A549 (cell line): ENCODE measurements around the gene LCP1. TPM values are rescaled to one million over a fixed set of nuclear protein-coding genes. Genes with fewer than 3 reads are reported as not detected.

Experiments
- ATAC-seq, 2 experiments: fragments of 200-7000 bp in 1 of 2; fragments of >200 bp in 1 of 2; cut with Nextera tagmentation in 1 of 2; cut with Tn5 transposase in 1 of 2; 3 replicates each; pipeline versions ENCODE4 v1.8.0 to v1.9.1; 2018 to 2020; ENCODE audit warnings: mild to moderate bottlenecking in 1 of 2, moderate library complexity in 1 of 2
- CTCF ChIA-PET: fragments of 300-600 bp; sonication (Branson Sonifier 250); formaldehyde crosslinking; extraction: SDS; loops from one replicate; lab custom pipeline; 2021; ENCODE audit warnings: antibody characterized with exemption, inconsistent platforms; lab: Yijun Ruan, JAX
- POLR2A ChIA-PET: fragments of 350-600 bp; formaldehyde crosslinking; extraction: SDS; loops from one replicate; lab custom pipeline; 2021; ENCODE audit warnings: antibody characterized with exemption, inconsistent platforms; lab: Yijun Ruan, JAX
- DNase-seq, 2 experiments: peaks; one replicate each; pipeline versions ENCODE4 v3.0.0 to v3.0.0-alpha.2; 2011 to 2016; ENCODE audit warnings: low read depth in 1 of 2, low spot score in 1 of 2
- FAIRE-seq: peaks from 2 replicates; lab custom pipeline; 2011; peaks lifted over from hg19 to GRCh38; lab: Jason Lieb, UNC
- H3K27ac ChIP-seq, 2 experiments: fragments of >200 bp; sonication (Bioruptor Twin); formaldehyde crosslinking; 3 replicates each; pipeline ENCODE4 v1.5.1; 2016 to 2017
- H3K4me1 ChIP-seq: fragments of >200 bp; sonication (Bioruptor Twin); formaldehyde crosslinking; 3 replicates; pipeline ENCODE4 v1.6.1; 2016
- H3K4me2 ChIP-seq: fragments of >200 bp; sonication (Bioruptor Twin); formaldehyde crosslinking; 3 replicates; pipeline ENCODE4 v1.6.1; 2016
- H3K4me3 ChIP-seq: fragments of >200 bp; sonication (Bioruptor Twin); formaldehyde crosslinking; 3 replicates; pipeline ENCODE4 v1.5.1; 2016
- H3K9me3 ChIP-seq: fragments of >200 bp; sonication (Bioruptor Twin); formaldehyde crosslinking; 3 replicates; pipeline ENCODE4 v1.6.1; 2016
- CBX8 ChIP-seq: fragments of 200-600 bp; sonication (generic); IDR thresholded peaks from 2 replicates; pipeline ENCODE4 v1.6.1; 2016
- CEBPB ChIP-seq, 2 experiments: fragments of >200 bp in 1 of 2; sonication (Bioruptor Twin) in 1 of 2; formaldehyde crosslinking in 1 of 2; IDR thresholded peaks; 2 replicates each; pipeline ENCODE4 v1.6.1; 2012 to 2016
- EHMT2 ChIP-seq: fragments of 200-600 bp; sonication (generic); IDR thresholded peaks from 2 replicates; pipeline ENCODE4 v1.6.1; 2016; ENCODE audit warnings: antibody characterized with exemption, low read depth, mild to moderate bottlenecking, moderate library complexity
- FOSL2 ChIP-seq, 2 experiments: fragments of 450-650 bp in 1 of 2; fragments of >200 bp in 1 of 2; sonication (Bioruptor Twin) in 1 of 2; formaldehyde crosslinking; IDR thresholded peaks; 2 replicates each; pipeline versions ENCODE4 v1.5.0 to v1.6.1; 2016 to 2020; ENCODE audit warnings: mild to moderate bottlenecking in 1 of 2, moderate library complexity in 1 of 2
- GATA3 ChIP-seq: IDR thresholded peaks from 2 replicates; pipeline ENCODE4 v1.6.1; 2012; ENCODE audit warnings: borderline replicate concordance
- HOXB13 ChIP-seq: fragments of 250-450 bp; sonication (Bioruptor Pico); IDR thresholded peaks from 2 replicates; pipeline ENCODE4 v1.5.0; 2020; ENCODE audit warnings: low read depth, mild to moderate bottlenecking, moderate library complexity
- HOXB5 ChIP-seq: fragments of 250-450 bp; sonication (Bioruptor Pico); IDR thresholded peaks from 2 replicates; pipeline ENCODE4 v1.5.0; 2020; ENCODE audit warnings: mild to moderate bottlenecking, moderate library complexity
- JUN ChIP-seq, 2 experiments: fragments of >200 bp; sonication (Bioruptor Twin); formaldehyde crosslinking; IDR thresholded peaks; 2 replicates in 1 of 2; 3 replicates in 1 of 2; pipeline ENCODE4 v1.6.1; 2016 to 2017
- KDM1A ChIP-seq: fragments of 200-600 bp; sonication (generic); IDR thresholded peaks from 2 replicates; pipeline ENCODE4 v1.6.1; 2016; ENCODE audit warnings: low read depth, mild to moderate bottlenecking
- MAX ChIP-seq: IDR thresholded peaks from 2 replicates; pipeline ENCODE4 v1.6.1; 2012
- MAZ ChIP-seq: fragments of 150-350 bp; IDR thresholded peaks from 2 replicates; pipeline ENCODE4 v1.6.1; 2014; ENCODE audit warnings: antibody characterized with exemption, low read depth, low read length, borderline replicate concordance
- MYC ChIP-seq: IDR thresholded peaks from 2 replicates; pipeline ENCODE4 v1.6.1; 2012; ENCODE audit warnings: mild to moderate bottlenecking, inconsistent platforms, low read length, improper control_type of control experiment, borderline replicate concordance
- NFE2L2 ChIP-seq: fragments of 150-350 bp; conservative IDR thresholded peaks from 2 replicates; pipeline ENCODE4 v1.6.1; 2014; ENCODE audit warnings: low read length
- NPAS2 ChIP-seq: fragments of 250-450 bp; sonication (Bioruptor Pico); IDR thresholded peaks from 2 replicates; pipeline ENCODE4 v1.8.0; 2022; ENCODE audit warnings: mild to moderate bottlenecking, moderate library complexity, borderline replicate concordance
- POLR2A ChIP-seq: IDR thresholded peaks from 2 replicates; pipeline ENCODE4 v1.6.1; 2012; ENCODE audit warnings: mild to moderate bottlenecking, low read length
- POLR2AphosphoS2 ChIP-seq: conservative IDR thresholded peaks from 2 replicates; pipeline ENCODE4 v1.6.1; 2012; ENCODE audit warnings: low read length, improper control_type of control experiment, inconsistent platforms
- RARB ChIP-seq: fragments of 250-450 bp; sonication (Bioruptor Pico); IDR thresholded peaks from 2 replicates; pipeline ENCODE4 v1.8.0; 2021; ENCODE audit warnings: mild to moderate bottlenecking, moderate library complexity
- RCOR1 ChIP-seq: fragments of 150-350 bp; IDR thresholded peaks from 2 replicates; pipeline ENCODE4 v1.6.1; 2014; ENCODE audit warnings: antibody characterized with exemption, low read length, low read depth
- TFCP2L1 ChIP-seq: fragments of 250-450 bp; sonication (Bioruptor Pico); IDR thresholded peaks from 2 replicates; pipeline ENCODE4 v1.5.0; 2021; ENCODE audit warnings: mild to moderate bottlenecking
- TP53 ChIP-seq: fragments of 250-450 bp; sonication (Bioruptor Pico); IDR thresholded peaks from 2 replicates; pipeline ENCODE4 v1.5.0; 2021; ENCODE audit warnings: mild to moderate bottlenecking, moderate library complexity
- ZC3H11A ChIP-seq: fragments of 450-650 bp; IDR thresholded peaks from 2 replicates; pipeline ENCODE4 v1.6.1; 2014; ENCODE audit warnings: antibody characterized with exemption, mild to moderate bottlenecking
- ZSCAN20 ChIP-seq: fragments of 250-450 bp; sonication (Bioruptor Pico); IDR thresholded peaks from 2 replicates; pipeline ENCODE4 v1.8.0; 2022; ENCODE audit warnings: mild to moderate bottlenecking, moderate library complexity
- WGBS: methylation state at CpG from one replicate; pipeline ENCODE4 v1.1.6; 2017; ENCODE audit errors: missing lambda C conversion rate; 5-methylcytosine and 5-hydroxymethylcytosine counted together
- polyA plus RNA-seq, 4 experiments: library from polyadenylated mRNA; depleted of rRNA in 3 of 4; stranded (reverse); fragments of >200 nt; fragmentation: RNase III in 1 of 4; extraction: RNeasy Plus Mini Kit Qiagen cat#74134 plus additional on column Dnase treatment in 1 of 4; gene quantifications; 2 replicates in 3 of 4; 3 replicates in 1 of 4; pipeline ENCODE4 v1.2.3, GENCODE V29; 2011 to 2017

The LCP1 gene
- polyA plus RNA-seq, 2 of the 4 experiments (the other 2 are of a cell fraction): 0.09 to 0.19 TPM

DNA sequence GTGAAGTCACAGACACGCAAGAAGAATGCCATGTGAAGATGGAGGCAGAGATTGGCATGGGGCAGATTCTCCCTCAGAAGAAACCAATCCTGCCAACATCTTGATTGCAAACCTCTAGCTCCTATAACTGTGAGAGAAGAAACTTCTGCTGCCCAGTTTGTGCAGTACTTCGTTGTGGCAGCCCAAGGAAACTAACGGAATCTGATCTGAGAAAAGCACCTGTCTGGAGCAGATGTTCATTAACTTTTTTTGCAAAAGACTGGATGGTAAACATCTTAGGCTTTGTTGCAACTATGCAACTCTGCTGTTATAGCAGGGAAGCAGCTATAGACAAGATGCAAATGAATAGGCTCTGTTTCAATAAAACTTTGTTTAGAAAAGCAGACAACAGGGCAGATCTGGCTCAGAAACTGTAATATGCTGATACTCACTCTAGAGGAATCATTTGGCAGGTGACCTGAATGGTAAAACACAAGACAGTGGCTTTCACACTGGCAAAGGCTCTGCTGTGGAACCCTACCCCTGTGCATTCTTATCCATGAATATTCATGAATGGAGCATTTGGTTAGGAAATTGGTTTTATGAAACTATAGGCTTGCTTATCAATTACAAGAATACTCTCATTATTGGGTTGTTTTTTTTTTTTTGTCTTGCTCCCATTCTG lies 51.9 kb downstream of the LCP1 start:
- H3K4me2 ChIP-seq: no peak overlapping the region
- no peak for ATAC-seq
- TF ChIP-seq NFE2L2 (no peak), TFCP2L1 (CRISPR knock-in tag) (no peak), RARB (CRISPR knock-in tag) (no peak), HOXB5 (CRISPR knock-in tag) (no peak), ZSCAN20 (no peak)
- no peaks in the 10 kb centered on the region for H3K4me1 ChIP-seq
- ChIA-PET CTCF (interaction anchor here (1.1 kb wide), 1 partner anchor 12 kb away, joined by 4 read pairs; no protein-coding TSS in a partner anchor), POLR2A (no interaction called here)
- H3K4me3 ChIP-seq: no peak overlapping the region
- H3K9me3 ChIP-seq: no peaks in the 10 kb centered on the region
- WGBS: 44% methylated on average over 3 of the region's 3 CpGs
- no peak for FAIRE-seq
- no peak for DNase-seq
- no peak overlapping the region for H3K27ac ChIP-seq

DNA sequence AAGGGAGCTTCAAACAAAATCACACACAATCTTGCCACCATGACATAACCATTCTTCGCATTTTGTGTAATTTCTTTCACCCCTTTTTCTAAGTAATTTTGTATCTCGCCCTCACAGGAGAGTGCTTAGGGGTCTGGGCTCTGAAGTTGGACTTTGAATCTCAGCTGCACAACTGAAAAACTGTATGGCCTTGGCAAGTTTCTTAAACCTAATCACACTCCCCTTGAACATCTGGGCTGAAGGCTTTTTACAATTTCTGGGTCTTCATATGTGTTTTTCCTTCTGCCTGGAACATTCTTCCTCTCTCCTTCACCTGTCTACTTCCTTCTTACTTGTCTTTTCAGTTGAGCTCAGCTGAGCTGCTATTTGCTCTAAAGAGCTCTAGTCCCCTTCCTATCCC lies 52.9 kb downstream of the LCP1 start:
- ATAC-seq (no peak), DNase-seq (no peak), FAIRE-seq (no peak)
- ChIA-PET POLR2A (no interaction called here), CTCF (interaction anchor here (4.2 kb wide), 1 partner anchor 506 kb away, joined by 22 read pairs; no protein-coding TSS in a partner anchor)
- Histone ChIP-seq H3K4me1 (no peaks in the 10 kb centered on the region), H3K27ac (no peak overlapping the region), H3K4me2 (no peak overlapping the region), H3K9me3 (no peaks in the 10 kb centered on the region), H3K4me3 (no peak overlapping the region)
- 28% methylated on average over 2 of the region's 2 CpGs for WGBS
- no peak for TF ChIP-seq TP53
- no peak for TF ChIP-seq KDM1A
- no peak for TF ChIP-seq CBX8
- no peak for TF ChIP-seq MYC
- TF ChIP-seq POLR2AphosphoS2: no peak
- TF ChIP-seq ZSCAN20: no peak
- no peak for TF ChIP-seq HOXB13
- TF ChIP-seq MAZ: no peak
- no peak for TF ChIP-seq FOSL2 (IDR thresholded peaks at IDR 0.05)
- no peak for TF ChIP-seq FOSL2 (CRISPR knock-in tag; IDR thresholded peaks at IDR 0.05)
- no peak for TF ChIP-seq NPAS2 (CRISPR knock-in tag)
- no peak for TF ChIP-seq EHMT2
- TF ChIP-seq GATA3: no peak
- TF ChIP-seq NFE2L2: no peak
- TF ChIP-seq POLR2A: no peak
- TF ChIP-seq CEBPB (IDR thresholded peaks at IDR 0.05): no peak
- TF ChIP-seq JUN (IDR thresholded peaks at IDR 0.05): no peak

DNA sequence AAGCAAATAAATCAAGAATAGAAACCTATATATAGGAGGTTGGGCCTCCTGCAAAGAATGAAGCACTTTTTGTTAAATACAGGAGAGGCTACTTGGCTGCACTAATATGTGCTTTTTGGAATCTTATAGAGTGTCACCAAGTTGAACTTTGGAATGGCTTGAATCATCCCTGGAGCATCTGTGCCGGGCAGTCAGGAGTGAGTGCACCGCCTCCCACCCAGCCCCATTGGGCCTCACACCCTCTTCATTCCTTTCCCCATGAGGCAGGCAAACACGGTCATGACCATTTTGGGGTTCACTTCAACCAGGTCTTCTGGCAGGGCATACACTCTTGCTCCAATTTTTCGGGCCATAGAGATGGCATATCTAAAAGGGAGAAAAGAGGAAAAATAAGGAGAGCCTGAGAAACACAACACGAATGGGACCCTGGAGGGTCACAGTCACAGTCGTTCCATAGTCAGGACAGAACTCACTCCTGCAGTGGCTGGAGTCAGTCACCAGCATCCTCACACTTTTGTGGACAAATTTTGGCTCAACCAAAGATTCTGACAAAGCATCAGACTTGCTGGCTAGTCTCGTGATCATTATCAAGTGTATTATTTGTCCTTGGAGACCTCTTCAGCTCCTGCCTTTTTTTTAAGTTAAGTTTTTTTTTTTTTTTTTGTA lies 54.5 kb downstream of the LCP1 start:
- ChIA-PET CTCF (interaction anchor here (1.1 to 4.2 kb wide), 9 partner anchors 12 to 504 kb away, joined by 3 to 31 read pairs (median 3); no protein-coding TSS in a partner anchor), POLR2A (no interaction called here)
- 34% methylated on average over 7 of the region's 7 CpGs for WGBS
- no peak for TF ChIP-seq RARB (CRISPR knock-in tag)
- no peak for TF ChIP-seq ZC3H11A
- no peak for TF ChIP-seq ZSCAN20
- no peak for TF ChIP-seq EHMT2
- no peak for TF ChIP-seq MAX
- no peak for TF ChIP-seq RCOR1
- TF ChIP-seq HOXB5 (CRISPR knock-in tag): no peak
- no peak for FAIRE-seq
- H3K4me1 ChIP-seq: no peaks in the 10 kb centered on the region
- no peak for ATAC-seq
- H3K27ac ChIP-seq: no peak overlapping the region
- H3K4me3 ChIP-seq: no peak overlapping the region
- no peak overlapping the region for H3K4me2 ChIP-seq
- no peaks in the 10 kb centered on the region for H3K9me3 ChIP-seq
- DNase-seq: no peak
